AG09319 (cell line): Measurements from ENCODE around the gene ADCY5.

Experiments
- DNase-seq: peaks from one replicate; pipeline ENCODE4 v3.0.0-alpha.2; 2010; ENCODE audit warnings: low read depth; ENCODE audit errors: extremely low read depth
- TF ChIP-seq, protein P1 (sequence below): IDR thresholded peaks from 2 replicates; pipeline ENCODE4 v1.5.1; 2011; ENCODE audit warnings: low read depth, mild to moderate bottlenecking, inconsistent platforms, low read length, moderate library complexity

The ADCY5 gene

DNA sequence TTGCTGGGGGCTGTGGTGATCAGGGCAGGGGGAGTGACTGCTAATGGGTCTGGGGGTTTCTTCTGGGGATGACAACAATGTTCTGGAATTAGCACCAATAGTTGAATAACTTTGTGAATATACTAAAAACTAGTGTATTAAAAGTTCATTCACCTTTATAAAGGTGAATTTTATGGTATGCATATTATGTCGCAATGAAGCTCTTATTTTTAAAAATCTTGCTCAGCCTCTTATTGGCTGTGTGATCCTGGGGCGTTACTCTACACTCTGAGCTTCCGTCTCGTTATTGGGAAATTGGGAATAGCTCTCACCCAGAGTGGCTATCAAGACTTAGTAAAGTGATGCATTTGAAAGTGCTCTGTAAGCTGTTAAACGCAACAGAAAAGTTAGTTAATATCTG, 141.8 kb downstream of the ADCY5 start:
- TF ChIP-seq, protein P1, sequence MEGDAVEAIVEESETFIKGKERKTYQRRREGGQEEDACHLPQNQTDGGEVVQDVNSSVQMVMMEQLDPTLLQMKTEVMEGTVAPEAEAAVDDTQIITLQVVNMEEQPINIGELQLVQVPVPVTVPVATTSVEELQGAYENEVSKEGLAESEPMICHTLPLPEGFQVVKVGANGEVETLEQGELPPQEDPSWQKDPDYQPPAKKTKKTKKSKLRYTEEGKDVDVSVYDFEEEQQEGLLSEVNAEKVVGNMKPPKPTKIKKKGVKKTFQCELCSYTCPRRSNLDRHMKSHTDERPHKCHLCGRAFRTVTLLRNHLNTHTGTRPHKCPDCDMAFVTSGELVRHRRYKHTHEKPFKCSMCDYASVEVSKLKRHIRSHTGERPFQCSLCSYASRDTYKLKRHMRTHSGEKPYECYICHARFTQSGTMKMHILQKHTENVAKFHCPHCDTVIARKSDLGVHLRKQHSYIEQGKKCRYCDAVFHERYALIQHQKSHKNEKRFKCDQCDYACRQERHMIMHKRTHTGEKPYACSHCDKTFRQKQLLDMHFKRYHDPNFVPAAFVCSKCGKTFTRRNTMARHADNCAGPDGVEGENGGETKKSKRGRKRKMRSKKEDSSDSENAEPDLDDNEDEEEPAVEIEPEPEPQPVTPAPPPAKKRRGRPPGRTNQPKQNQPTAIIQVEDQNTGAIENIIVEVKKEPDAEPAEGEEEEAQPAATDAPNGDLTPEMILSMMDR, result no peak
- no peak for DNase-seq

GRCh38 chr3:123305192-123305591, 143.7 kb downstream of the ADCY5 start:
- TF ChIP-seq, protein P1, result no peak
- DNase-seq, result no peak

GRCh38 chr3:123303976-123304560, 144.8 kb downstream of the ADCY5 start:
- no peak for DNase-seq

GRCh38 chr3:123302961-123303360, 145.9 kb downstream of the ADCY5 start:
- TF ChIP-seq, protein P1, result no peak
- DNase-seq, result no peak

More at GRCh38 chr3:123303976-123304560, 144.8 kb downstream of the ADCY5 start:
- TF ChIP-seq, protein P1, result no peak

DNA sequence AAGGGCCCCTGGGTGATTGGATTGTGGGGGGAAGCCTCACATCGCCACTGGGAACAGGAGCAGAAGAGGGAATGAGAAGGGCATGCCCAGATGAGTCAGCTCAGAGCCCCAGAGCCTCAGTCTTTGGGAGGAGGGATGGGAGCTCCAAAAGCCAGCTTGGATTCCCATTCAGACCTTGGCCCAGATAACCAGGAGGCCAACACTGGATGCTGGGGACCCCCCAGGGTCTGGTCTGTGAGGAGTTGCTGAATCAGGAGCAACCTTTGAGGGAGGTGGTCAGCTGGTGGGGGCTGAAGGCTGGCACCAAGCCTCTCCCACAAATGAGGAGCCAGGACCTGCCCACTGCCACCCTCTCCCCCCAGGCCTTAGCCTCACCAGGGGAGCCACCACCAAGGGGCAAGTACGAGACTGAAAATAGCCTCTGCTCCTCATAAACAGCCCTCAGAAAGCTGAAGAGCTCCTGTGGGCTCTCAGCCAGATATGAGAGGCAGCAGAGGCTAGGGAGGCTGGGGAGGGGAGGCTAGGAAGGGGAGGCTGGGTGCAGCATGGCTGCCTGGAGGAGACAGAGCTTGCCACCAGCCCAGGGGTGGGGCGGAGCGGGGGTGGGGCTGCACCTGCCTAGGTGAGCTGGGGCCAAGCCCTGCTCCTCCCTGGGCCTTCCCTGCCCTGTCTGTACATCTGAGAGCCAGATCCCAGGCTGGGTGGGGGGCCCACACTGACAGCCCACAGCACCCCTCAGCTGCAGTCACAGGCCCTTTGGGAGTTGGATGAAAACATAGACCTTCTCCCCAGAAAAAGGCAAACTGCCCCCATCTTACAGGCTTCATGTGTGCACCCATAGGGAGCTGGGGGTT, 147.3 kb downstream of the ADCY5 start:
- no peak for DNase-seq
- TF ChIP-seq, protein P1, result no peak

GRCh38 chr3:123300583-123300982, 148.3 kb downstream of the ADCY5 start:
- DNase-seq, result no peak
- TF ChIP-seq, protein P1, result no peak

GRCh38 chr3:123300056-123300455, 148.8 kb downstream of the ADCY5 start:
- DNase-seq, result no peak
- TF ChIP-seq, protein P1, result no peak
